SH-SY5Y (cell line): Measurements from ENCODE around the gene TM6SF1.

ENCODE experiments used
- GATA2 ChIP-seq: IDR thresholded peaks from 2 replicates; pipeline ENCODE4 v1.6.1; 2011; ENCODE audit warnings: mild to moderate bottlenecking, low read depth, low read length
- GATA3 ChIP-seq: IDR thresholded peaks from 2 replicates; pipeline ENCODE4 v1.6.1; 2011; ENCODE audit warnings: low read depth, mild to moderate bottlenecking, low read length, moderate library complexity

DNA sequence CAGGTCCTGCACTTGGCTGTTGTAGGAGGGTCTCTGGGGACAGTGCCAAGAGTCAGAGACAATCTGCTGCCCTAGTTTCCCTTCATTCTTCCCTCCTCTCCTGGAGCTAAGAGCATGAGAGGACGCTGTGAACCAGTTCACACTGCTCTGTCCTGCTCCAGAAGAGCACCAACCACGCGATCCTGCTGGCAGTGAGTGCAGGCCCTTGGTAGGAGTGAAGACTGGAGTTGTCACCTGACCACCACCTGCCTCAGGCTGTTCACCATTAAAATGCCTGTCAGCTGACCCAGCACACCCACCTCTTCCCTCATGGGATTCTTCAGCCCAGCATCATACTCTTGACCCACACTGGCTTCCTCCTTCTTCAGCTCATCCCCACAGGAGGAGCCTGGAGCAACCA is 2.9 kb downstream of the TM6SF1 start:
- no peak for TF ChIP-seq GATA2
- TF ChIP-seq GATA3 = no peak
